DND-41 (cell line): ENCODE data around the gene ARMC10.

ENCODE experiments used
- CTCF ChIP-seq: IDR thresholded peaks from 2 replicates; pipeline ENCODE4 v1.5.1; 2012; ENCODE audit warnings: borderline replicate concordance, low read length, moderate library complexity, mild to moderate bottlenecking; ENCODE audit not compliant: poor library complexity, severe bottlenecking; ENCODE audit errors: extremely low read depth
- EZH2 ChIP-seq: IDR thresholded peaks from 3 replicates; pipeline ENCODE4 v1.6.1; 2012; ENCODE audit warnings: borderline replicate concordance, low read depth, mild to moderate bottlenecking, moderate library complexity, low read length, inconsistent platforms; ENCODE audit not compliant: severe bottlenecking

- no peak for TF ChIP-seq CTCF
- TF ChIP-seq EZH2 = no peak
Observed at GRCh38 chr7:103063895-103064294, 11.0 kb upstream of the ARMC10 start.
